NCI-H82 treated with DMSO at 0.1 percent for 48 hours (cell line): ENCODE data around the gene RGL3.
"Not testable (repeated sequence)": the region's sequence is repeated elsewhere in the genome, so short reads cannot be mapped to it uniquely, and the experiment has no call there.

ENCODE experiments used
- DNase-seq: peaks from one replicate; lab custom pipeline; 2025; ENCODE audit not compliant: unreplicated experiment; lab: John Stamatoyannopoulos, UW

The RGL3 gene

DNA sequence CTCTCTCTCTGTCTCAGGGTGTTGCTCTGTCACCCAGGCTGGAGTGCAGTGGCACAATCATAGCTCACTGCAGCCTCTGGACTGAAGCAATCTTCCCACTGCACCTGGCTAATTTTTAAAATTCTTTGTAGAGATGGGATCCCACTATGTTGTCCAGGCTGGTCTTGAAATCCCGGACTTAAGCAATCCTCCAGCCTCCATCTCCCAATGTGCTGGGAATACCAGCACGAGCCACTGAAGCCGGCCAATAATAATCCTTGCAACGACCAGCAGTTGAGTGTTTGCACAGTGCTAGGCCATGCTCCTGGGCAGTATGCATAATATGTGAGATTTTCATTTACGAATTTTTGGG, 34.4 kb downstream of the RGL3 start:
- DNase-seq: no peak

DNA sequence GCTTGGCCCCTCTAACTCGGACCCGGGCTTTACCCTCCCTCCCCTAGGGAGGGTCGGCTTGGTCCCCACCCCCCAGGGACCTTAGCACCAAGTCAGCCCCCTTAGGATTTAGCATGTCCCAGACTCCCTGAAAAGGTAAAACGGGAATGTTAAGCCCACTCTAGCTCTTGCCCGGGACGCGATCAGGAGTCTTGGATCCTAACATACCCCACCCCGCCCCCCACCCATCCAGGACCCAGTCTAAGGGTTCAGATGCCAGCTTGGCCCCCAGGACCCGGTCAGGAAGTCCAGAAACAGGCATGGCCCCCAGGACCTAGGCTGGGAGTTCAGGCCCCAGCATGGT, 35.4 kb downstream of the RGL3 start:
- DNase-seq: no peak

DNA sequence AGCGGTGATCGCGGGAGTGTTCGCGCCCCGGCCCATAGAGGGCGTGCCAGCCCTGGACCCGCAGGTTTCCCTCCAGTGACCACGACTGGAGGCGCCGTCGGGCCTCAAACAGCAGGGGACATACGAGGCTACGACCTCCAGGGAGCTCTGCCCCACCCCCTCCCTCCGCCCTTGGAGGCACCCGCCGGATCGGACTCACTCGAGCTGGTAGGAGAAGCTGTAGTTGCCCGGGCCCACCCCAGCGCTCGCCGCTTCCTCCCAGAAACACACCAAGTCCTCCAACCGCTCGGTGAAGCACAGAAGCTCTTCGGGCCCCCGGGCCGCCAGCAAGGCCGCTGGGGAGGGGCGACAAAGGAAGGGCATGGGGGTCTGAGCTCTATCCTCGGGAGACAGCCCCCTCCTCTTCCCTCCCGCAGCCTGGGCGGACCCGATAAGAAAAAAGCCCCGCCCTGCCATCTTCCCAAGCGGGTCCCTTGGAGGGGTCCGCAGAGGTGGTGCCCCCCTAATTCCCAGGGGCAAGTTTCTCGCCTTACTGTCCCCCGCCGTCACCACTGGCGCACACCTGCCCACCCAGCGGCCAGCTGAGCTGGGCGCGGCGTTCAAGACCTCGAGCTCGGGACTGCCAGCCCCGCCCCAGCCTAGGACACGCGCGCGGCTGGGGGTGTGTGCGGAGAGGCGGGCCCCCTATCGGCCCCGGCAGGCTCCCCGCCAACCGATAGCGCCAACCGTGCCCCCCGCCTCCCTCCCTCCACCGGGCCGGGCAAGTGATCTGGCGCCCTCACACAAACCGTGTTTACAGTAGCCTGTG, 36.0 kb downstream of the RGL3 start:
- DNase-seq: peak; percentile 10

DNA sequence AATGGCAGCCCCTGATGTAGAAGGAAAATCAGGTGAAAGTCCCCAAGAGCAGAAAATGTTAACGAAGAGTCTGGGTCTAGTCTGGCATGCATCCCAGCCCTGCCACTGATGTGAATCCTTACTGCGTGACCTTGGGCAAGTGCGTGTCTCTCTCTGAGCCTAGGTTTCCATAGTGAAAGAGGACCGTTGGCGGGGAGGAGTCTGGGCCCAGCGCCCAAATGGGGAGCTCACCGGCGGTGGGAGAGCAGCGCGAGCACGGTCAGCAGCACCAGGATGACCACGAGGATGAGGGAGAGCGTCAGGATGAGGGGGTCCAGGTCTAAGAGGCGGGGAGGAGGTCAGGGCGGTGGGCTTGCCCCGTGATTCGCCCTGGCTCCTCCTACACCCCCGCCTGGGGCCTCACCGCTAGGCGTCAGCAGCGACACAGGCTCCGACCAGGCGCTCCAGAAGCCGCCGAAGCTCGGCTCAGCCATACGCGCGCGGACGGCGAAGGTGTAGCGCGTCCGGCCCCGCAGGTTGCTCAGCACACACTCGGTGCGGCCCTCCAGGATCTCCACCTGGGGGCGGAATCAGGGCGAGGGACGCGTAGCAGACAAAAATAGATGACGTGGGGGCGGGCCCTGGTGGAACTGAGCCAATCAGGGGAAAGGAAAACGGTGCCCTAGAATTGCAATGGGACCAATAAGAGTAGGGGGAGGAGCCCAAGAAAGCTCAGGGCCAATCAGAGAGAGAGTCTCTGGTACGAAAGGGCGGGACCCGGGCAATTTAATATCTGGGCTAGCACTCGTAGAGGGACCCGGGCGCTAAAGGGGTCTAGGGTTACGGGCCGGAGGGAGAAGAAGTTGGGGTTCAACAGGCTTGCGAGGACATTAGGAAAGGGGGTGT, 38.2 kb downstream of the RGL3 start:
- peak; percentile 97 for DNase-seq

DNA sequence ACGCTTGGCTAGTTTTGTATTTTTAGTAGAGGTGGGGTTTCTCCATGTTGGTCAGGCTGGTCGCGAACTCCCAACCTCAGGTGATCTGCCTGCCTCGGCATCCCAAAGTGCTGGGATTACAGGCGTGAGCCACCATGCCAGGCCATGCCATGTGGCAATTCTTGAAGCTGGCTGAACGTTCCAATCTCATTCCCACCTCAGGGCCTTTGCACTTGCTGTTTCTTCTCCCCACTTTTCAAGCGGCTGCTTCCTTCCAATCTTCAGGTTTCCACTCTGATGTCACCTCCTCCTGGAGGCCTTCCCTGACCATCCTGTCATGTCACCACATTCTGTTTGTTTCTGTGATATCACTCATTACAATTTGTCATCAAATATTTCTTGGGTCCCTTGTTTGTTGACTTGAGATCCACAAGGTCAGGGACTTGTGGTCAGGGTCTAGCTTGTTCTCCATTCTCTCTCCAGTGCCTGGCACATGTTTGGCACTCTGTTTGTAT, 39.2 kb downstream of the RGL3 start:
- no peak for DNase-seq

DNA sequence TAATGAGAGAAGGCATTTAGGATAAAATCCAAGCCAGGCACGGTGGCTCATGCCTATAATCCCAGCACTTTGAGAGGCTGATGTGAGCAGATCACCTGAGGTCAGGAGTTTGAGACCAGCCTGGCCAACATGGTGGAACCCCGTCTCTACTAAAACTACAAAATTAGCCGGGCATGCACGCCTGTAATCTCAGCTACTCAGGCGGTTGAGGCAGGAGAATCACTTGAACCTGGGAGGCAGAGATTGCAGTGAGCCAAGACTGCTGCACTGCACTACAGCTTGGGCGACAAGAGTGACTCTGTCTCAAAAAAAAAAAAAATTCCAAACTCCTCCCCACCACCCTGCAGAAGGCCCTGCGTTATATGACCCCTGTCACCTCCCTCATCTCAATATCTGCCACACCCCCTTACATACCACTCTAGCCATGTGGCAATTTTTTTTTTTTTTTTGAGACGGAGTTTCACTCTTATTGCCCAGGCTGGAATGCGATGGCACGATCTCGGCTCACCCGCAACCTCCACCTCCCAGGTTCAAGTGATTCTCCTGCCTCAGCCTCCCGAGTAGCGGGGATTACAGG, 39.8 kb downstream of the RGL3 start:
- DNase-seq: not testable (repeated sequence)

DNA sequence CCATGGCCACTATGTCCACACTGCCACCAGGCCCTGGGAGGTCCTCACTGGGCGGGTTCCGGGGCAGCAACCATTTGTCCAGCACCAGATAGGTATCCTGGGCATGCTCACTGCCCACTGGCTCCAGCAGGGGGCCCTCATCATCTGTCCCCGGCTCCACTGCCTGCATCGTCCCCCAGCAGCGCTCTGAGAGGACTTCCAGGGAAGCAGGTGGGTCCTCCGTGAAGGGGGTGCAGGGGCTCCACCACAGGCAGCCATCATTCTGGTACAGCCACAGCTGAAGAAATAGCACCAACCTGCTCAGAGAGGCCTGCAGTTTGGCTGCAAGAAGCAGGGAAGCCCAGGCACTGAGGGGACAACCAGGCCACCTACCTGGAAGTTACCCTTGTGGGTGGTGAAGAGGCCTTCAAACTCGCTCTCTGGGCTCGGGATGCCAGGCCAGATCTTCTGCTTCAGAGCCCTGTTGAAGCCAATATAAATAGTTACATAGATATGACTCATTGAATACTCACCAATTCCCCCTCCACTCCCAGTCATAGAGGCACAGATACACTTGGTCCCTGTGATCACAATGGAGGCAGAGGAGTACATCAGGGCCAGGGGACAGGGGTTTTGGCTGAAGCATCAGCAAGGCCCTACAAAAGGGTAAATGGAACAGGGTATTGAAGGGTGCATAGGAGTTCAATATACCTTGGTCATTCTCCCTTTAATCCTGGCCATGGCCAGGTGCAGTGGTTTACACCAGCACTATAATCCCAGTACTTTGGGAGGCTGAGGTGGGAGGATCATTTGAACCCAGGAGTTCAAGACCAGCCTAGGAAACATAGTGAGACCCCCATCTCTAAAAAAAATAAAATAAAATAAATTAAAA, 40.6 kb downstream of the RGL3 start:
- no peak for DNase-seq

DNA sequence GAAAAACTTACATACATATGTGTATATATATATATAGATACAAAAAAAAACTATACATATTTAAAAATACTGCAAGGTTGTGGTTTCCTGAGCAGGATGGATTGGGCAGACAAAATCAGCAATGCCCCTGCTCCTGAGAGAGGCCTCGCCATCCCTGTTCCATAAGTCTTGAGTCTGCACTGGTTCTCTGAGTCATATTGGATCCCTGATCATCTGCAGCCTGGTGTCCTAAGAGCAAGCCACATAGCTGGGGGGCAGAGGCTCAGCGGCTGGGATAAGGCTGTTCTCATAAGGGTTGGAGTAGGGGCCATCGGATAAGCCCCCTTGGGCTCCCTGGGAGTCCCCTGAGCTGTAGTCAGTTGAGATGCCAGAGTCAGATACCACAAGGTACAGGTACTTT, 41.4 kb downstream of the RGL3 start:
- DNase-seq: no peak

DNA sequence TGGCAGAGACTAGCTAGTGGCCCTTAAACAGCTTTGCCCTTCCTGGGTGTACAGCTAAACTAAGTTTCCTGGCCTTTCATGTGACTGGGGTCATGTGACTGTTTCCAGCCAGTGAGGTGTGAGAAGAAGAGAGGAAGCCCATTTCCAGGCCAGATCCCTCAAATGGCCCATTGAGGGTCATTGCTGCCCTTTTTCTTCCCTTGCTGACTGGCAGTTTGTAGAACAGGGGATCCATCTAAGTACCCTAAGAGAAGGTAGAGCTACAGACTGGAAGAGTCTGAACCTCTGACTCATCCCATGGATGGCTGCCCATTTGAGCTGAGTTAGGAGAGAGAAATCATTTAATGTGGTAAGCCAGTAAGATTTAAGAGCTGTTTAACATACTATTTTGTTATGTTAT, 41.9 kb downstream of the RGL3 start:
- DNase-seq: no peak

DNA sequence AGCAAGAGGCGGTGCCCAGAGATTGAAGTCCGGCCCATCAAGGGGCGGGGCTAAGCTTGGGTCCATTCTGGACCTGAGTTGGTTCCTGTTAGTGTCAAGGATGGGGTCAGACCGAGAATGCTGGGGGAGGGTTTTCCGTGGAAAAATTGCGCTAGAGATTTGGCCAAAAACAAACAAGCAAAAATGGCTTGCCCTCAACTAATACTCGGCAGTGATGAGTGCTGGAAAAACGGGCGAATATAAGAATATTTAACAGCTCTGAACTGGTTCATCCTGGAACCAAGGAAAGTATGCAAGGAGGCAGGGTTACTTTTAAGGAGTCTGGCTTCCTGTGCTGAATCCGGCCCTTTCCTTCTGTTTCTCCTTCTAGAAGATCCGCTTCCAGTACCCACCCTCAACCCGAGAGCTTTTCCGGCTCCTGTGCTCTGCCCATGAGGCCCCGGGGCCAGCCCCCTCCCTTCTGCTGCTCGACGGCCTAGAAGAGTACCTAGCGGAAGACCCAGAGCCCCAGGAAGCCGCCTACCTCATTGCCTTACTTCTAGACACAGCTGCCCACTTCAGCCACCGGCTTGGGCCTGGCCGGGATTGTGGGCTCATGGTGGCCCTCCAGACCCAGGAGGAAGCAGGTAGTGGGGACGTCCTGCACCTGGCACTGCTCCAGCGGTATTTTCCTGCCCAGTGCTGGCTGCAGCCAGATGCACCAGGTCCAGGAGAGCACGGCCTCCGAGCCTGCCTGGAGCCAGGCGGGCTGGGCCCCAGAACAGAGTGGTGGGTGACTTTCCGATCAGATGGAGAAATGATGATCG, 43.8 kb downstream of the RGL3 start:
- DNase-seq: no peak

DNA sequence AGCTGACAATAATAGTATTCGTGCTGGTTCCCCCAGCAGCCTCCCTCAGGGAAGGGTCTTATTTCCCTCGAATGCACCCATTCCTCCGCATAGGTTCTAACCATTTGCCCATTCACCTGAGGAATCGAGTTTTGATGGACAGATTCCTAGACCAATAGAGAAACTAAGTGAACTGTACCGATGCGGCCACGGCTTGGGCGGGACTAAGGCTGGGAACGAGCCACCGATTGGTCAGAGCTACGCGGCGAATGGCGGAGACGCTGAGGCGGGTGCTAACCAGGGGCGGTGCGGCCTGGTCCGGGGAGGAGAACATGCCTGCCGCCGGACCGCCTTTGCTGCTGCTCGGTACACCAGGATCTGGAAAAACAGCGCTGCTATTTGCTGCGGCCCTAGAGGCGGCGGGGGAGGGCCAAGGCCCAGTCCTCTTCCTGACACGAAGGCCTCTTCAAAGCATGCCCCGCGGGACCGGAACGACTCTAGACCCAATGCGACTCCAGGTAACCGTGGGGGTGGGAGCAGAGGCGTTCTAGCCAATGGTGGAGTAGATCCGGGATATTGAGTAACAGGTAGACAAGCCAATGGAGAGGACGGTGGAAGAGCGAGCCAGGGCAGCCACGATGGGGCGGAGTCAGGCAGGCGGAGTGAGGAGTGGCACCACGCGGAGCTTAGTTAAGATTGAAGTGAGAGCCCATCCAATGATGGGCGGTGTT, 44.5 kb downstream of the RGL3 start, which contains the start of gene SWSAP1:
Gene SWSAP1 (plus strand): TSS at position 234 of the 710 bp plus-strand sequence. CDS start 15 bp downstream, at position 249.
- DNase-seq: peak; percentile 99

DNA sequence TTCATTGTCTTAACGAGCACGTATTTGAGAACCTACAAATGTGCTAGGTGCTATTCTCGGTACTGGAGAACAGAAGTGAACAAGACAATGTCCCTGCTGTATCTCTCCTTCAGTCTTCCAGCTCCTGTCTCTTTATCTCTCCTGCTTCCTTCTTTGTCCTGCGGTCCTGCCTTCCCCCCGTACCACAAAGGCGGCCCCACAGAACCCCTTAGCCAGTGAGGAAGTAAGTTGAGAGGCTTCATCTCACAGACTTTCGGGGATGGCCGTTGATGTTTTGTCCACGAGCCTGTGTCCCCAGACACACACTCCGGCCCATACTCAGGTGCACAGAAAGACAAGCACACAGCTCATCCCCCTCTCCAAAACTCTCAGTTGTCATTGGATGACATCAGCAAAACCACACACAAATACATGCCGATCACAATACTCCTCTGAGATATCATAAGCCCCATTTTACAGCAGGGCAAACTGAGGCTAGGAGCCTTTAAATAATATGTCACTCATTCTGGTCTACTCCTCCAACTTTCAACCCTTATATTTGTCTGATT, 45.2 kb downstream of the RGL3 start:
- no peak for DNase-seq

DNA sequence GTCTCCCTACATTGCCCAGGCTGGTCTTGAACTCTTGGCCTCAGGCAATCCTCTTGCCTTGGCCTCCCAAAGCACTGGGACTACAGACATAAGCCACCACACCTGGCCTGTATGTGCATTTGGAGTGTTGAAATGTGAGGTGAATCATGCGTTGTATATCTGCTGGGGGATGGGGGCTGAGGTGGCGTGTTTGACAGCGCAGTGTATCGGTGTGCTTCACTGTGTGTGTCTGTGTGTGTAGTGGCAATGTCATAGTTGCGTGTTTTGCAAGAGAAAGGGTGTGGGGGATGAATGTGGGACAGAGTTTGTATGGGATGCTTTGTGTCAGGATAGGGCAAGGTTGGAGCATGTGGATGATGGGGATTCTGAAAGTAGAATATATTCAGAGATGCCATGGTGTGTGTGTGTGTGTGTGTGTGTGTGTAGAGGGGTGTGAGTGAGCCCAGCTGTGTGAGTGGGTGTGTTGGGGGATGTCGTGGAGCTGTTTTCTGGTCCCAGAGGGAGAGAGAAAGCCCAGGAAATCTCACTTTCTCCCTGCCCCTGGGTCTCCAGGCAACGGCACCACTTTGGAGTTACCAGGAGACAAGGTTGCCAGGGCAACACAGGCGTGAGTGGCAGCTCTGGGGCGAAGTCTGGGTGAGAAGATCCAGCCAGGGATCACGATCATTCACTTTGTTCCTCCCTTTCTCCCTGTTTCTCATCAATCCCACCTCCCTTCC, 45.8 kb downstream of the RGL3 start:
- DNase-seq: no peak

DNA sequence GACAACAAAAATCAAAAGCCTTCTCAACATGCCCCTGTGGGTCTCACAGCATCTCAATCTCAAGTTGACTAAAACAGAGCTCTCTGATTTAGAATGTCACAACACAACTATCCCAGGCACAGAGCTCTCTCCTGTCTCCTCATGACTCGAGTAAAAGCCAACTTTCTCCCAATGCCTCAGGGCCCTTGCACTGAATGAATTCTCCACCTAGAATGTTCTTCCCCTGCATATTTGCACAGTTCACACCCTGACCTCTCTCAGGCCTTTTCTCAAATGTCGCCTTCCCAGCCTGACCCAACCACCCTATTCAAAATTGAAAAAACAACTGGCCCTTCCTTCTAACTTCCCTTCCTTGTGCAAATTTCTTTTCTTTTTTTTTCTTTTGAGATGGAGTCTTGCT, 48.4 kb downstream of the RGL3 start:
- no peak for DNase-seq

DNA sequence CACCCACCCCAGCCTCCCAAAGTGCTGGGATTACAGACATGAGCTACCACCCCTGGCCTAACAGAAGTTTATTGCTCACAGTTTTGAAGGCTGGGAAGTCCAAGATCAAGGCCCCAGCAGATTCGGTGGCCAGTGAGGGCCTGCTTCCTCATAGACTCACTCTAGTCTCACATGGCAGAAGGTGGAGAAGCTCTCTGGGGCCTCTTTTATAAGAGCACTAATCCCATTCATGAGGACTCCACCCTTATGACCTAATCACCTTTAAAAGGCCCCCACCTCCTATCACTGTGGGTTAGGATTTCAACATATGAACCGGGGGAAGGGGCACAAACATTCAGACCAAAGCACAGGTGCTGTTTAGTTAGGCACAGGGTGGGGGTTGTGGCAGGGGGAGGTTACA, 51.6 kb downstream of the RGL3 start:
- DNase-seq: peak; percentile 51

DNA sequence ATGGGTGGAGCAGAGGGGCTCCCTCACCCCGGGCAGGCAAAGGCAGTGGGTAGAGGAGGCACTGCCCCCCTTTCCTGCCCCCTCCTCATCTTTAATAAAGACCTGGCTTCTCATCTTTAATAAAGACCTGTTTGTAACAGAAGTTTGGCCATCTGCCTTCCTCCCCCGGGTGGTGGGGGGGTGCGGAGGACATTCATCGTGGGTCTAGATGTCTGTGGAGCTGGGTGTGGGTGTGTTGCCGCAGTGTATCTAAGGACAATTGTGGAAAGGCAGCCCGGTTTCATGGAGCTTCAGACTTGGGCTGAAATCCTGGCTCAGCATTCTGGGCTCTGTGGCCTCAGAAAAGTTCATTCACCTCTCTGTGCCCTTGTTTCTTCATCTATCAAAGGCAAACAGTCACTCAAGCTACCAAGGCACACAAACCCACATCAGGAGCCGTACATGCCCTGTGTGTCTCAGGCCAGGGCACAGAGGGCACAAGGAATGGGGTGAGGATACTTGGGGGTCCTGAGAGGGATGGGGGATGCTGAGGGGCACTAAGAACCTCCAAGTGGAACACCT, 53.5 kb downstream of the RGL3 start:
- no peak for DNase-seq

DNA sequence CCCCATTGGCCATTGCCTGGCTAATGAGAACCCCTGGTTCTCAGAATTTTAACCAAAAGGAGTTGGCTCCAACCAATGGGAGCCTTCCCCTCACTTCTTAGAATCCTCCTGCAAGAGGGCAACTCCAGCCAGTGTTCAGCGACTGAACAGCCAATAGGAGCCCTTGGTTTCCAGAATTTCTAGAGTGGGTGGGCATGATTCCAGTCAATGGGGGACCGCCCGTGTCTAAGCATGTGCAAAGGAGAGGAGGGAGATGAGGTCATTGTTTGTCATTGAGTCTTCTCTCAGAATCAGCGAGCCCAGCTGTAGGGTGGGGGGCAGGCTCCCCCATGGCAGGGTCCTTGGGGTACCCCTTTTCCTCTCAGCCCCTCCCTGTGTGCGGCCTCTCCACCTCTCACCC, 54.2 kb downstream of the RGL3 start:
- DNase-seq: no peak

DNA sequence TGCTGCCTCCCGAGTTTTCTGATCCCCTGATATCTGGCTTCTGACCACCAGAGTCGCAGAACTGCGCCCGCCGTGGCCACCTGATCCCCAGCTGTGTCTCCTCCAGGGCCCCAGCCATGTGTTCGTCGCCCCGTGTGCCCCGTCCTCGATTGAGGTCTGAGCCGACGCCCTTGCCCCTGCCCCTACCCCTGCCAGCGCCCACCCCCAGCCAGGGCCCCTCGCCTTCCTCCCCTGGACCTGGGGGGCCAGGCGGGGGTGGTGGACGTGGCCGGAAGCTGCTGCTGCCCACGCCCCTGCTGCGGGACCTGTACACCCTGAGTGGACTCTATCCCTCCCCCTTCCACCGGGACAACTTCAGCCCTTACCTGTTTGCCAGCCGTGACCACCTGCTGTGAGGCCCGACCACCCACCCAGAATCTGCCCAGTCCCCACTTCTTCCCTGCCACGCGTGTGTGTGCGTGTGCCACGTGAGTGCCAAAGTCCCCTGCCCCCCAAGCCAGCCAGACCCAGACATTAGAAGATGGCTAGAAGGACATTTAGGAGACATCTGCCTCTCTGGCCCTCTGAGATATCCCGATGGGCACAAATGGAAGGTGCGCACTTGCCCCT, 54.7 kb downstream of the RGL3 start:
- DNase-seq: no peak
